SJCRH30 (cell line): ENCODE data around the gene C21orf58. TPM values are rescaled to one million over a fixed set of nuclear protein-coding genes. Genes with fewer than 3 reads are reported as not detected.
A peak's percentile ranks its signal among the peaks of the same experiment; 100 is the strongest.

Experiments
- DNase-seq, 2 experiments: peaks; one replicate each; pipeline ENCODE4 v3.0.0-alpha.2; 2015 to 2020
- H3K27ac ChIP-seq: fragments of 250-450 bp; sonication (Bioruptor Pico); 2 replicates; pipeline ENCODE4 v1.5.1; 2020; ENCODE audit warnings: mild to moderate bottlenecking, moderate library complexity
- H3K27me3 ChIP-seq: fragments of 250-450 bp; sonication (Bioruptor Pico); 2 replicates; pipeline ENCODE4 v1.5.1; 2020; ENCODE audit warnings: mild to moderate bottlenecking, moderate library complexity
- H3K36me3 ChIP-seq: fragments of 250-450 bp; sonication (Bioruptor Pico); 2 replicates; pipeline ENCODE4 v1.5.1; 2020; ENCODE audit warnings: mild to moderate bottlenecking, moderate library complexity
- H3K4me1 ChIP-seq: fragments of 250-450 bp; sonication (Bioruptor Pico); 2 replicates; pipeline ENCODE4 v1.5.1; 2020; ENCODE audit warnings: mild to moderate bottlenecking, moderate library complexity
- H3K4me3 ChIP-seq: fragments of 250-450 bp; sonication (Bioruptor Pico); 2 replicates; pipeline ENCODE4 v1.5.1; 2020; ENCODE audit warnings: mild to moderate bottlenecking, moderate library complexity
- H3K9me3 ChIP-seq: fragments of 250-450 bp; sonication (Bioruptor Pico); replicated peaks from 2 replicates; pipeline ENCODE4 v1.5.1; 2020; ENCODE audit warnings: mild to moderate bottlenecking, moderate library complexity
- total RNA-seq: library from RNA; depleted of rRNA; stranded (reverse); fragments of >200 nt; shearing (Covaris generic); gene quantifications from 2 replicates; pipeline ENCODE4 v1.2.3, GENCODE V29; 2014

The C21orf58 gene
- total RNA-seq, 1 experiment from 2014 or later, result 40.7 TPM

DNA sequence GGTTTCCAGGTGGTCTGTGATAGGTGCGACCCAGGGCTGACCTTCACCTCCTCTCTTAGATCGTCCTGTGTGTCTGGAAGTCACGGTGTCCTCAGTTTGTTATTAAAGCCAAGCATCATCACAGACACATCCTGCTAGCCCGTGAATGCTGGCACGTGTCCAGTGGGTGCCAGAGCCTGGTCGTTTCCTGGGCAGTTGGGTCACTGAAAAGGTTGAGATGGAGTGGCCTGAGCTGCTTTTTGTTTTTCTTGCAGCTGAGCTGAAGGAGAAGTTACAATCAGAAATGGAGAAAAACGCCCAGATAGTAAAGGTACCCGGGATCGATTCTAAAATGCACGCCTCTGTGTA is 23.5 kb upstream of the C21orf58 start:
- H3K36me3 ChIP-seq, result peaks cover 52% of the 10 kb centered on the region

GRCh38 chr21:46346296-46347202 is 22.9 kb upstream of the C21orf58 start:
- H3K27me3 ChIP-seq, result no peaks in the 10 kb centered on the region
- H3K4me1 ChIP-seq, result no peaks in the 10 kb centered on the region
- H3K27ac ChIP-seq, result no peak overlapping the region
- peaks cover 54% of the 10 kb centered on the region for H3K36me3 ChIP-seq
- no peaks in the 10 kb centered on the region for H3K9me3 ChIP-seq
- no peak overlapping the region for H3K4me3 ChIP-seq
- no peak for DNase-seq

More for the DNA sequence above, 23.5 kb upstream of the C21orf58 start:
- no peak for DNase-seq
- Histone ChIP-seq H3K4me3 (no peak overlapping the region), H3K27me3 (no peaks in the 10 kb centered on the region), H3K4me1 (no peaks in the 10 kb centered on the region), H3K27ac (no peak overlapping the region), H3K9me3 (no peaks in the 10 kb centered on the region)

DNA sequence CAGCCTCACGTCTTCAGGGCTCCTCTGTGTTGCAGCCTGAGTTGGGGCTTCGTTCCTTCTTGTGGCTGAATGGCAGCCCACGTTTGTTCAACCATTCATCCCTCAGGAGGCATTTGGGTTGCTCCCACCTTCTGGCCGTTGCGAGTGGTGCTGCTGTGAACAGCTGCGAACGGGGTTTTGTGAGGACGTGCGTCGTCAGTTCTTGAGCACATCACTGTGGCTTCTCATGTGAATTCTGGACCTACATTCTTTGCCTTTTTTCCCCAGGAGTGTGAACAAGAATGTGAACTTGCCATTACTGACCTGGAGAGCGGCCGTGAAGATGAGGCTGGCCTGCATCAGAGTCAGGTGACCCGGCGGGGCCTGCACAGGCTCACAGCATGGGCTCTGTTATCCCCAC is 22.2 kb upstream of the C21orf58 start:
- H3K9me3 ChIP-seq, result no peaks in the 10 kb centered on the region
- H3K27me3 ChIP-seq, result no peaks in the 10 kb centered on the region
- DNase-seq, result no peak
- no peaks in the 10 kb centered on the region for H3K4me1 ChIP-seq
- H3K4me3 ChIP-seq, result no peak overlapping the region
- H3K36me3 ChIP-seq, result peaks cover 48% of the 10 kb centered on the region
- no peak overlapping the region for H3K27ac ChIP-seq

DNA sequence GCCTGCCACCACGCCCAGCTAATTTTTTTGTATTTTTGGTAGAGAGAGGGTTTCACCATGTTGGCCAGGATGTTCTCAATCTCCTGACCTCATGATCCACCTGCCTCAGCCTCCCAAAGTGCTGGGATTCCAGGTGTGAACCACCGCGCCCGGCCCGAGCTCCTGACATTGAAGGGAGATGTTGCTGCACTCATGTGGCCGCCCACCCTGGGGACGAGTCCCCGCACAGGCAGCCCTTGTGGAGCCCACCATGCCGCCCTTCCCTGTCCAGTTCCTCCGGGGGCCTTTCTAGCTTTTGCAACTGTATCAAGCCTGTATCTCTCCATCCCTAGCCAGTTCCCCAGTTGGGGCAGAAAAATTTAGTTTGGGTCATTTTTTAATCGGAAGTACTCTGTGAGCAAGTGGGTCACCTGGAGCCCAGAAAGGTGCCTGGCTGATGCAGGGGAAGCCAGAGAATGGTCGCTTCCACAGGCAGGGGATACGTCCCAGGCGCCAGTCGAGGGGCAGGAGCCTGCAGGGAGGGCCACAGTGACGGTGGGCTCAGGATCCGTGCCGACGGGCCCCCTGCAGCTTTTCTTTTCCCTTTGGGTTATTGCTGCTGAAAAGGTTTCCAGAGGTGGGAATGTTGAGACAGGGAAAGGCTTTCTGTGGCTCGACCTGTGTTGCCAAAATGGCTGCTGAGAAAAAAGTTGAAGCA is 20.7 kb upstream of the C21orf58 start:
- Histone ChIP-seq H3K27me3 (no peaks in the 10 kb centered on the region), H3K9me3 (no peaks in the 10 kb centered on the region), H3K36me3 (peaks cover 48% of the 10 kb centered on the region), H3K27ac (no peak overlapping the region), H3K4me3 (no peak overlapping the region), H3K4me1 (no peaks in the 10 kb centered on the region)
- DNase-seq, result no peak

DNA sequence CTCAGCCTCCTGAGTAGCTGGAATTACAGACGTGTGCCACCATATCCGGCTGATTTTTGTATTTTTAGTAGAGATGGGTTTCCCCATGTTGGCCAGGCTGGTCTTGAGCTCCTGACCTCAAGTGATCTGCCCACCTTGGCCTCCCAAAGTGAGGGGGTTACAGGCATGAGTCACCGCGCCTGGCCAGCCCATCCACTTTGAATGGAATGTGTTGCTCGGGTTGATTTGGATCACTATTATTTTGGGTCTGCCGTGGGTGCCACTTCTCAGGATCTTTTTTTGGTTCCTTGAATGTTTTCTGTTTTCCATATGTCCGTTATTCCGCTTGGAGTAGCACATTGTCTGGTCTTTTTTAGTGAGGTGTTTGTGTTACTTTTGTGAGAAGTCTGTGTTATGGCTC is 17.3 kb upstream of the C21orf58 start:
- Histone ChIP-seq H3K36me3 (peaks cover 62% of the 10 kb centered on the region), H3K4me3 (no peak overlapping the region), H3K4me1 (no peaks in the 10 kb centered on the region), H3K9me3 (no peaks in the 10 kb centered on the region), H3K27me3 (no peaks in the 10 kb centered on the region), H3K27ac (no peak overlapping the region)
- no peak for DNase-seq

DNA sequence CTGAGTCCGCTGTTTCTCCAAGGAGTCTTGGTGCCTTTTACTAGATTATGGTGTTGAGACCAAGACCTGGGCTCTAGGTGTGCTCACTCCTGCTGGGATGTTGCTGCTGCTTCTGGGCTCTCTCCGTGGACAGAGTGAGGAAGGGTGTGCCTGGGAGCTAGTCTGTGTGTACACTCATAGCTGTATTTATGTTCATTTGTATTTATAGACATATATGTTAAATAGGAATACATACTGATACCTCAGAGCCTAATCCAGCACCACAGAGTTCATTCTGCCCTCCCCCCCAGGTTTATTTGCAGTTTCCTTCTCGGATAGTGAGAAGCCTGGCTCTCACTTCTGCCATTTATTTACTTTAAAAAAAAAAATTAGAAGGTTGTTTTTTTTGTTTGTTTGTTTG is 12.9 kb upstream of the C21orf58 start:
- Histone ChIP-seq H3K4me1 (no peaks in the 10 kb centered on the region), H3K27ac (no peak overlapping the region), H3K27me3 (no peaks in the 10 kb centered on the region), H3K9me3 (no peaks in the 10 kb centered on the region), H3K36me3 (peaks cover 59% of the 10 kb centered on the region), H3K4me3 (no peak overlapping the region)
- DNase-seq, result no peak

GRCh38 chr21:46334351-46335140 is 10.9 kb upstream of the C21orf58 start:
- Histone ChIP-seq H3K4me3 (no peak overlapping the region), H3K4me1 (no peaks in the 10 kb centered on the region), H3K36me3 (peaks cover 62% of the 10 kb centered on the region), H3K27me3 (no peaks in the 10 kb centered on the region), H3K9me3 (no peaks in the 10 kb centered on the region), H3K27ac (no peak overlapping the region)
- peak; percentile 20 to 39 for DNase-seq

- no peak for DNase-seq
- Histone ChIP-seq H3K9me3 (no peaks in the 10 kb centered on the region), H3K4me1 (peaks cover 5% of the 10 kb centered on the region), H3K27me3 (no peaks in the 10 kb centered on the region), H3K27ac (no peak overlapping the region), H3K36me3 (peaks cover 25% of the 10 kb centered on the region), H3K4me3 (no peak overlapping the region)
Observed at GRCh38 chr21:46329796-46330195, 6.1 kb upstream of the C21orf58 start.

- H3K27me3 ChIP-seq, result no peaks in the 10 kb centered on the region
- H3K36me3 ChIP-seq, result peaks cover 25% of the 10 kb centered on the region
- peaks cover 5% of the 10 kb centered on the region for H3K4me1 ChIP-seq
- H3K9me3 ChIP-seq, result no peaks in the 10 kb centered on the region
- no peak overlapping the region for H3K27ac ChIP-seq
- H3K4me3 ChIP-seq, result no peak overlapping the region
- DNase-seq, result no peak
Observed at GRCh38 chr21:46328151-46328550, 4.5 kb upstream of the C21orf58 start.

GRCh38 chr21:46327711-46328110 is 4.0 kb upstream of the C21orf58 start:
- Histone ChIP-seq H3K9me3 (no peaks in the 10 kb centered on the region), H3K27me3 (no peaks in the 10 kb centered on the region), H3K4me3 (no peak overlapping the region), H3K27ac (no peak overlapping the region), H3K4me1 (peaks cover 5% of the 10 kb centered on the region), H3K36me3 (peaks cover 20% of the 10 kb centered on the region)
- DNase-seq, result no peak

- peaks cover 5% of the 10 kb centered on the region for H3K4me1 ChIP-seq
- H3K27me3 ChIP-seq, result no peaks in the 10 kb centered on the region
- H3K27ac ChIP-seq, result no peak overlapping the region; the same call in 1 of the 2 replicates
- H3K36me3 ChIP-seq, result peaks cover 18% of the 10 kb centered on the region
- no peak for DNase-seq
- H3K4me3 ChIP-seq, result peak overlapping the region; percentile 99; the same call in 1 of the 2 replicates
- no peaks in the 10 kb centered on the region for H3K9me3 ChIP-seq
Observed at GRCh38 chr21:46326110-46326703, 2.5 kb upstream of the C21orf58 start.

DNA sequence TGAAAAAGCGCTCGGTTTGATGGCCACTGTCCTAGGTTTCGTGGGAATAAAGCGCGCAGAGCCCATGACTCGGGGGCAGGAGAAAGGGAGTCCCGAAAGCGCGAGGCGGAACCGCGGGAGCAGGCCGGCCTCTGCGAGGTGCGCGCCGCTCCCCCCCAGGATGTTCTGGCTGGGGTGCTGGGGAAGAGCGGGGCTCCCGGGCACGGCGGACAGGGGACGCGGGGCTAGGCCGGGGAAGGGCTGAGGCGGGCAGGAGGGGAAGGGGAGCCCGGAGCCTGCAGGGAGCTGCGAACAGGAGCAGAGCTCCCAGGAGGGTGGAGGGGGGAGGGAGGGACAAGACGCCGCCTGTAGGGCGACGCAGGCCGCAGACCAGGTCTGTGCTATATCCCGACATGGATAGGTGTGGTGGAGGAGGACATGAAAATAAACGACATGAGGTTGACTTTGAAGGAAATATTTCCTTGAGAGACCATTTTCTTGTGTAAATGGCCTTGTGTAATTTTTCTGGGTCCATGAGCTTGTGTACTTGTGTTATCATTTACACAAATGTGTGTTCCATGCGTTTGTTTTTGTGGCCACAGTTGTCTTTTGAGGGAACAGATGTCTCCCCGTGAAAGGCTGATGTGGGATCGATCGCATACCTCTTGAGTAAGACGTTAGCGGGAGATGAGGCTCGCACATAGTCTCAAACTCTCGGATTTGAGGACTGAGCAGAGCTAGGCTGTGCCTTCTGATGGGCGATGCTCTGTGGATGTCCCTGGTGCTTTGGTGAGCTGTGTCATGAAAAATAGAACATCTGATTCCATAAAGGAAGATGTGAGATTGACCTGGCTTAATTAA is 1.6 kb upstream of the C21orf58 start:
- H3K4me1 ChIP-seq, result peaks cover 5% of the 10 kb centered on the region
- H3K27ac ChIP-seq, result peak overlapping the region; percentile 98
- peak; percentile 66 to 69 for DNase-seq
- peaks cover 15% of the 10 kb centered on the region for H3K36me3 ChIP-seq
- no peaks in the 10 kb centered on the region for H3K27me3 ChIP-seq
- H3K4me3 ChIP-seq, result peak overlapping the region; percentile 99
- no peaks in the 10 kb centered on the region for H3K9me3 ChIP-seq

- Histone ChIP-seq H3K4me3 (peak overlapping the region; percentile 99), H3K27ac (peak overlapping the region; percentile 98), H3K27me3 (no peaks in the 10 kb centered on the region), H3K36me3 (peaks cover 10% of the 10 kb centered on the region), H3K4me1 (peaks cover 5% of the 10 kb centered on the region), H3K9me3 (no peaks in the 10 kb centered on the region)
- DNase-seq, result peak; percentile 87 to 88
Observed at GRCh38 chr21:46324390-46325072, 861 bp upstream of the C21orf58 start.
